ENCODE measurements around the gene DMAC1. TPM values are rescaled to one million over a fixed set of nuclear protein-coding genes. Genes with fewer than 3 reads are reported as not detected.

Gene DMAC1, protein sequence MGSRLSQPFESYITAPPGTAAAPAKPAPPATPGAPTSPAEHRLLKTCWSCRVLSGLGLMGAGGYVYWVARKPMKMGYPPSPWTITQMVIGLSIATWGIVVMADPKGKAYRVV
- polyA plus RNA-seq (2011; rRNA removed): 58.9 and 91.5 TPM in 2 replicates
- 25.9 and 28.5 TPM in 2 replicates for polyA plus RNA-seq (2012; cell fraction: cytosol; rRNA removed)
- polyA plus RNA-seq (2012; cell fraction: nucleus; rRNA removed): 18.4 and 21.2 TPM in 2 replicates
- polyA plus RNA-seq (2017; fragmentation: RNase III; extraction: RNeasy Plus Mini Kit Qiagen cat#74134 plus additional on column Dnase treatment): 33.1 to 40.4 TPM (median 34.3 TPM) in 3 replicates
- polyA minus RNA-seq (2011; rRNA and poly(A)+ RNA removed): 10.8 and 10.9 TPM in 2 replicates

- Histone ChIP-seq H3K4me2 (peak within 1 kb of the TSS; percentile 91), H3K4me3 (peak within 1 kb of the TSS; percentile 67), H3K4me1 (peaks cover 6% of the 10 kb centered on the region), H3K27ac (peak within 1 kb of the TSS; percentile 82 to 99), H3K9me3 (no peaks in the 10 kb centered on the region)
- CTCF ChIA-PET: no interaction called here
- POLR2A ChIA-PET: no interaction called here
- 1% methylated on average over 25 of the region's 46 CpGs for WGBS (ENCODE audit: missing lambda C conversion rate)
- FAIRE-seq (peak; percentile 36), DNase-seq (ENCODE audit: low read depth in 1 of 2, low spot score in 1 of 2) (peak; percentile 66 to 93), ATAC-seq (peak; percentile 96 to 97)
- TF ChIP-seq SREBF2 (IDR thresholded peaks at IDR 0.05) (no peak), MYC (IDR thresholded peaks at IDR 0.05; ENCODE audit: borderline replicate concordance, low read length) (peak; percentile 66), CTCF (IDR thresholded peaks at IDR 0.05) (no peak), FOXS1 (CRISPR knock-in tag; IDR thresholded peaks at IDR 0.05) (no peak), HMGXB4 (CRISPR knock-in tag; IDR thresholded peaks at IDR 0.05; ENCODE audit: borderline replicate concordance) (no peak), JUNB (IDR thresholded peaks at IDR 0.05) (no peak), ZSCAN20 (CRISPR knock-in tag; IDR thresholded peaks at IDR 0.05) (no peak), KDM5A (IDR thresholded peaks at IDR 0.05) (no peak), JUN (IDR thresholded peaks at IDR 0.05) (peak; percentile 62 to 90; a peak in 3 of 5 replicates), EHMT2 (IDR thresholded peaks at IDR 0.05; ENCODE audit: low read depth) (no peak), CHD2 (IDR thresholded peaks at IDR 0.05; ENCODE audit: low read length, partially characterized antibody) (no peak), CEBPB (IDR thresholded peaks at IDR 0.05) (no peak), REST (IDR thresholded peaks at IDR 0.05) (no peak), POLR2A (IDR thresholded peaks at IDR 0.05; ENCODE audit: low read length) (peak; percentile 67), SMC3 (IDR thresholded peaks at IDR 0.05) (no peak), HOXB13 (CRISPR knock-in tag; IDR thresholded peaks at IDR 0.05; ENCODE audit: low read depth) (no peak), FOSB (CRISPR knock-in tag; IDR thresholded peaks at IDR 0.05) (no peak), ATOH8 (CRISPR knock-in tag; IDR thresholded peaks at IDR 0.05; ENCODE audit: low read depth) (no peak), TP53 (CRISPR knock-in tag; IDR thresholded peaks at IDR 0.05) (no peak), GATA3 (IDR thresholded peaks at IDR 0.05; ENCODE audit: borderline replicate concordance) (peak; percentile 18; the same call in 1 of the 2 replicates), MAZ (IDR thresholded peaks at IDR 0.05; ENCODE audit: borderline replicate concordance, low read depth, low read length) (no peak), E2F6 (IDR thresholded peaks at IDR 0.05; ENCODE audit: borderline replicate concordance, low read depth) (peak; percentile 68; the same call in 1 of the 2 replicates), RCOR1 (IDR thresholded peaks at IDR 0.05; ENCODE audit: low read depth, low read length) (no peak), NFE2L2 (conservative IDR thresholded peaks at IDR 0.05; ENCODE audit: low read length) (no peak), FOSL2 (IDR thresholded peaks at IDR 0.05) (no peak), FOSL2 (CRISPR knock-in tag; IDR thresholded peaks at IDR 0.05) (no peak), HDAC2 (IDR thresholded peaks at IDR 0.05) (no peak)
- TF ChIP-seq, protein P1, sequence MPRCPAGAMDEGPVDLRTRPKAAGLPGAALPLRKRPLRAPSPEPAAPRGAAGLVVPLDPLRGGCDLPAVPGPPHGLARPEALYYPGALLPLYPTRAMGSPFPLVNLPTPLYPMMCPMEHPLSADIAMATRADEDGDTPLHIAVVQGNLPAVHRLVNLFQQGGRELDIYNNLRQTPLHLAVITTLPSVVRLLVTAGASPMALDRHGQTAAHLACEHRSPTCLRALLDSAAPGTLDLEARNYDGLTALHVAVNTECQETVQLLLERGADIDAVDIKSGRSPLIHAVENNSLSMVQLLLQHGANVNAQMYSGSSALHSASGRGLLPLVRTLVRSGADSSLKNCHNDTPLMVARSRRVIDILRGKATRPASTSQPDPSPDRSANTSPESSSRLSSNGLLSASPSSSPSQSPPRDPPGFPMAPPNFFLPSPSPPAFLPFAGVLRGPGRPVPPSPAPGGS (IDR thresholded peaks at IDR 0.05): peak; percentile 63; the same call in 1 of the 3 replicates
- TF ChIP-seq, protein P2, sequence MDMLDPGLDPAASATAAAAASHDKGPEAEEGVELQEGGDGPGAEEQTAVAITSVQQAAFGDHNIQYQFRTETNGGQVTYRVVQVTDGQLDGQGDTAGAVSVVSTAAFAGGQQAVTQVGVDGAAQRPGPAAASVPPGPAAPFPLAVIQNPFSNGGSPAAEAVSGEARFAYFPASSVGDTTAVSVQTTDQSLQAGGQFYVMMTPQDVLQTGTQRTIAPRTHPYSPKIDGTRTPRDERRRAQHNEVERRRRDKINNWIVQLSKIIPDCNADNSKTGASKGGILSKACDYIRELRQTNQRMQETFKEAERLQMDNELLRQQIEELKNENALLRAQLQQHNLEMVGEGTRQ (IDR thresholded peaks at IDR 0.05): peak; percentile 78
Measured at GRCh38 chr9:7799234-7799943, at the start of gene DMAC1. DMAC1 (minus strand) TSS chr9:7799778; CDS start chr9:7799734, 44 bp downstream.
